HG03135 (cell line): ENCODE measurements around the gene MT1HL1.

Experiments used
- ATAC-seq: cut with Tn5 transposase; IDR thresholded peaks from one replicate; pipeline ENCODE4 v1.9.1; 2021; ENCODE audit warnings: mild to moderate bottlenecking, moderate library complexity; ENCODE audit not compliant: unreplicated experiment

Gene MT1HL1

DNA sequence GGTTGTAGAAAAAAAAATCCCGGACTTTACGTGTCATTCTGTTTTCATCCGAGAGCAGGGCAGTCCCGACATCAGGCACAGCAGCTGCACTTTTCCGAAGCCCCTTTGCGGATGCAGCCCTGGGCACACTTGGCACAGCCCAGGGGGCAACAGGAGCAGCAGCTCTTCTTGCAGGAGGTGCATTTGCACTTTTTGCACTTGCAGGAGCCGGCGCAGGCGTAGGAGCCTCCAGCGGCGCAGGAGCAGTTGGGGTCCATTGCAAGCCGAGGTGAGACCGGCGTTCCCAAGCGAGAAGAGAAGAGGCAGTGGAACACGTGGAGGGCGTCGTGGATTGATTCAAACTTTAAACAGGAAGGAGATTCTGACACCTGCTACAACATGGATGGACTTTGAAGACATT, at the start of gene MT1HL1:
Gene MT1HL1, minus strand, starts transcription at position 326 of the 400 bp plus-strand sequence. Its CDS starts 69 bp downstream, at position 257.
- ATAC-seq, result no peak

- no peak for ATAC-seq
These were observed 46.7 kb upstream of the MT1HL1 start for GRCh38 chr1:237050915-237051314.

GRCh38 chr1:237050185-237050584, 45.9 kb upstream of the MT1HL1 start:
- ATAC-seq, result no peak

- ATAC-seq, result no peak
These were observed 44.6 kb upstream of the MT1HL1 start for GRCh38 chr1:237048803-237049202.

GRCh38 chr1:237045278-237046016, 41.2 kb upstream of the MT1HL1 start:
- ATAC-seq, result no peak

DNA sequence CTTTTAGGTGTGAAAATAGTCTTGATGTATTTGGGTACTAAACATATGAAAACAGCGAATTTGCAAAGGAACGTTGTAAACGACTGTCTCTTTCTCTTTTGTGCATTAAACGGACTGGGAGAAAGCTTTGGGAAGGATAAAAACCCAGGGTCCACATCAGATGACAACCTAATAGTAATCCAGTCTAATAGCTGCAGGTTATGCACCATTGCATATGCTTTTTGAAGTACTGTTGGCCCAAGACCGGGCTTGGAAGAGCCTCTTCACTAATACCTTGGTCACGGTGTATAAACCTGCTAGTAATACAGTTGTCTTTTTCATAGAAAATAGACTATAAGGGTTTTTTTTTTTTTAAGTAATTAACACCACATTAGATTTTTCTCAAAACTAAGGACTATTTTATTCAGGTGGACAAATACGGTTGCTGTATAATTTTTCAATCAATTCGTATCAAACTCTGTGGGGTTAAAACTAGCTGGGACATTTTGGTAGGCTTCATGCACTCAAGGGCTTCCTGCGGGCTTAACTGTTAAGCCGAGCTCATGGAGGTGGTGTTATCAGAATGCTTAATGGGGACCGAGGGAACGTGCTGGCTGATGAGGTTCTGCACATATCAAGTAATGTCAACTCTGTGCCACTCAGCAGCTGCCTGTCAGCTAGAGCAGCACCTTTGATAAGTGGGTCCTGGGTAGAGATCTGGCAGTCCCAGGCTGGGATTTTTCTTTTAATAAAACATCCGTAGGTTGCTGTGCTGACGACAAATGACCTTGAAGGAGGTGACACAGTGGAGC, 39.8 kb upstream of the MT1HL1 start:
- no peak for ATAC-seq

DNA sequence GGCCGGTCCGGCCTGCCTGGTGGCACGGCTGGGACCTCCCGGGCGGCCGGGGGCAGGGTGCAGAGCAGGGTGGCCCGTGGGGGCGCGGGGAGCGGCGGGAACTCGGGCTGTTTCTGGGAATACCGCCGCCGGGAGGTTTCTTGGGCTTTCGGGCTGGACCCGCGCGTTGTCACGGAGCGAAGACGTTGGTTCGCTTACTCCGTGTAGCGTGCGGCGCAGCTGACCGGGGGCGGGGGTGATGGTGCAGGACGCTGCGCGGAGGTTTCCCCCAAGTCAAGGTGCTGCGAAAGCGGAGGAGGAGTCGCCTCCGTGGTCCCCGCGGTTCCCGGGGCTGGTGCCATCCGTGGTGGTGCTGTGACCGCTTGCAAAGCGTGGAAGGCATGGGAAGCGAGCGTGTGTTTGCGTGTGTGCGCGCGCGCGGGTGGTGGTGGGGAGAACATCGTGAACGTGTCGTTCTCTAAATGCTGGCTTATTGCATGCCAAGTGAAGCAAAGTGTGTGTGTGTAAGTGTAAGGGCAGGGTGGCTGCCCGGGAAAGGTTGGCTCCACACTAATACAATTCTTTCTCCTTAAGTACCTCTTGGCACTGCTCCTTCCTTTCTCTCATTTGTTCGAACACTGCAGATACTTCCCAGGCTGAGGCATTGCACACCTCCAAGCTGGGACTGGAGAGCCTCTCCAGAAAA, 38.8 kb upstream of the MT1HL1 start:
- no peak for ATAC-seq

- no peak for ATAC-seq
These were observed 38.3 kb upstream of the MT1HL1 start for GRCh38 chr1:237042526-237042891.

DNA sequence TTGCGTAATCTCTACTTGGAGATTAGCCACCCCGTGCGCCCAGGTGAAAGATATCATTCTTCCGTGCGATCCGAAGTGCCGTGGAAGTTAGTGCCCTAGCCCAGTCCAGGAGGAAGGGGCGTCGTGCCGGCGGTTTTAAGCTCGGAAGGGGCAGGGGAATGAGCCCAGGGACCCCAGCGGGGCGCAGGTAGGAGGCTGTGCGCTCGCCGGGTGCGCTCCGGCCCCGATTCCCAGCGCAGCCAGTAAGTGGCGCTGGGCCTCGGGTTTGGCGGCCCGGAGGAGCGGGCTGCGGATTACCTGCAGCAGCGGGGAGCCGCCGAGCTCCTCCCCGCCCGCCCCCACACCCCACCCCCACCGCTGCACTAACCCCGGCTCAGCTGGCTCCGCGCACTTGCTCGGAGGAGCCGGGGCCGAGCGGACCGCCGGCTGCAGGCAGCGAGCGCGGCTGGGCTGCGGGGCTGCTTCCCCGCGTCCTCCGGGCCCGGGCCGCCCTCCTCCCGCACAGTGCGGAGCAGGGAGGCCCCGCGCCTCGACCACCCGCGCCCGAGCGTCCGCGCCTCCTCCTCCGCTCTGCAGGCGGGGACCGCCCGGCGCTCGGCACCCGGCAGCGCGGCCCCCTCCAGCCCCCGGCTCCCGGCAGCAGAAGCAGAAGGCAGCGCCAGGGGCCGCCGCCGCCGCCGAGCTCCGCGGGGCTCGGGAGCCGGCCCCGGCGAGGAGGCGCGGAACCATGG, 37.7 kb upstream of the MT1HL1 start, which contains the start of gene RYR2:
Gene RYR2, plus strand, starts transcription at position 390 of the 731 bp plus-strand sequence. Its CDS starts 338 bp downstream, at position 728.
- ATAC-seq, result no peak

GRCh38 chr1:237041461-237041794, 37.2 kb upstream of the MT1HL1 start:
- ATAC-seq, result no peak

DNA sequence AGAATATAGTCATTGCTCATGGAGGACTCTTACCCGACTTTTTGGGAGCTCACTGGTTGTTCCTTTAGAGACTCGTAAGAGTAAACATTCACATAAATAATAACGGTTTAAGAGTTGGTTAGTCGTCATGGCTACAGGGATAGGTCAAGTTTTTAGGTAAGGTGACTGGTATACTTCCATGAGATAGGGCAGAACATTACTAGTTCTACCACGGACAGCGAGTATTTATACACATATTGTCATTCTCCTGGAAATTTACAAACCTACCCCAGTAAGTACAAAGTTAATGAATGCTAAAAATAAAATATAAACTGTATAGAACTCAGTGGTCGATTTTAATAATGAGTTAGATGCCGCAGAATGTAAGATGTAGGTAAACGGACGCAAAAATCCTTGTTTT, 36.6 kb upstream of the MT1HL1 start:
- no peak for ATAC-seq

- ATAC-seq, result no peak
These were observed 34.0 kb upstream of the MT1HL1 start for GRCh38 chr1:237038211-237038610.

DNA sequence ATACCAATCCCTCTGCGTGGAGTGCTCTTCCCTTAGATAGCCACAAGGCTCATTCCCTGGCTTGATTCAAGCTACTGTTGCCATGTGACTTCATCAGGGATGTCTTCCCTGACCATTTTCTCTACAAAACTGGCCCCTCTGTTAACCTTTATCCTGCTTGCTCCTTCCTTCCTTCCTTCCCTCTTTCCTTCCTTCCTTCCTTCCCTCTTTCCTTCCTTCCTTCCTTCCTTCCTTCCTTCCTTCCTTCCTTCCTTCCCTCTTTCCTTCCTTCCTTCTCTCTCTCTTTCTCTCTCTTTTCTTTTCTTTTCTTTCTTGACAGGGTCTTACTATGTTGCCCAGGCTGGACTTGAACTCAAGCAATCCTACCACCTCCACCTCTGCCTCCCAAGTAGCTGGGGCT, 31.5 kb upstream of the MT1HL1 start:
- ATAC-seq, result no peak

- no peak for ATAC-seq
These were observed 29.6 kb upstream of the MT1HL1 start for GRCh38 chr1:237033804-237034203.

DNA sequence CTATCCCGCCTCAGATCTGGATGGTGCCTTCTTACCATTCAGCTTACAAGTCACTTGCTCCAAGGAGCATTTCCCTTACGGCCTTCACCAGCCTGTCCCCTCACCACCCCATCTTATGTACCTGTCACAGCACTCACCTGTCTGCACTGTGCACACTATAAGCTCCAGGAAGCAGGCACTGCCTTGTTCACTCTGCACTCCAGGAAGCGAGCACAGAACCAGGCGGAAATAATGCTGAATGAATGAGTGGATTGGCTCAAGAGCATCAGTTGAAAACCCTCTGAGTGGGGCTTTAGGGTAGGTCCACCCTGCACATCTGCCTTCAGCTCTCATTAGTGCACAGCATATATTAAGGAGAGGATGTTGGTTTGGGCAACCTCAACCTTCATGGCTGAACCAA, 28.8 kb upstream of the MT1HL1 start:
- ATAC-seq, result no peak

DNA sequence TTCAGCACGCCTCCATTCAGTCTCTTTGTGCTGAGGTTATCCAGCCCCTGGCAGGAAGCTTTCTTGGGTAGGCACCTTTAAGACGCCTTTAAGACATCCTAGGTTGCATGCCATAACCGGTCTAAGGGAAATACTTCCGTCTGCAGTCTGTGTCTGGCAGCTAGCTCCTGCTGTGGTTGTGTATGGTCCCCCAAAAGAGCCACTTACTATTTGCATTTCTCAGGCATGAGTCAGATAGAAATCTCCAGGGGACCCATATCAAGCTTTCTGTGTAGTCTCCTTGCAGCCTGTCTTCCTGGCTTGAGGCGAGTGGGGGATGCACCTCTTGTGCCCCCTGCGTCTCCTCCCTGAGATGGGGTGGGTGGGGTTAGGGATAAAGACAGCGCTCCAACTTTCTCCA, 27.8 kb upstream of the MT1HL1 start:
- ATAC-seq, result peak; percentile 64

GRCh38 chr1:237031480-237031879, 27.2 kb upstream of the MT1HL1 start:
- ATAC-seq, result no peak

DNA sequence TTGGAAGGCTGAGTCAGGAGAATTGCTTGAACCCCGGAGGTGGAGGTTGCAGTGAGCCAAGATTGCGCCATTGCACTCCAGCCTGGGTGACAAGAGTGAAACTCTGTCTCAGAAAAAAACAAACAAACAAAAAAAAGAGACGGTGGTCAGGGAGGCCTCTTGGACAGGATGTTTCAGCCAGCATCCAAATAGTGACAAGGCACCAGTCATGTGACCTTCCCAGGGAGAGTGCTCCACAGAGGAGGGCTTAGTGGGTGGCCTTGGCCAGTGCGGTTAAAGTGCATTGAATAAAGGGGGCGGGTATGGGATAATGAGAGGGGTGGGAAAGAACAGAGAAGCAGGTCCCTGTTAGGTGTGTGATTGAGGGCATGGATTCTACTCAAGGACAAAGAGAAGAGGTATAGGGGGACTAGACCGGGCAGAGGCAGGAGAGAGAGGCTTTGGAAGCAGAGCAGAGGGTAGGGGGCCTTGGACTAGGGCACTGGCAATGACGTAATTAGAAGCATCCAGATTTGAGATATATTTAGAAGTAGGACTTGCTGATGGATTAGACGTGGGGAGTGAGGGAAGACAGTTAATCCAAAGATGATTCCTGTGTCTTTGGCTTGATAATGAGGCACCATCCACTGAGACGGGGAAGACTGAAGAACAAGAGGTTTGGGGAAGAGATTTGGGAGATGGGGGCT, 25.8 kb upstream of the MT1HL1 start:
- no peak for ATAC-seq

- ATAC-seq, result no peak
These were observed 25.0 kb upstream of the MT1HL1 start for GRCh38 chr1:237029240-237029639.

GRCh38 chr1:237025358-237026074, 21.3 kb upstream of the MT1HL1 start:
- ATAC-seq, result no peak
